HG02840 (cell line): ENCODE measurements around the gene NPR1.

Experiments used
- ATAC-seq: cut with Tn5 transposase; IDR thresholded peaks from one replicate; pipeline ENCODE4 v1.9.1; 2021; ENCODE audit warnings: mild to moderate bottlenecking, moderate library complexity, moderate number of reproducible peaks; ENCODE audit not compliant: unreplicated experiment, low FRiP score

NPR1 gene

GRCh38 chr1:153677718-153678518 lies 570 bp upstream of the NPR1 start:
- no peak for ATAC-seq

DNA sequence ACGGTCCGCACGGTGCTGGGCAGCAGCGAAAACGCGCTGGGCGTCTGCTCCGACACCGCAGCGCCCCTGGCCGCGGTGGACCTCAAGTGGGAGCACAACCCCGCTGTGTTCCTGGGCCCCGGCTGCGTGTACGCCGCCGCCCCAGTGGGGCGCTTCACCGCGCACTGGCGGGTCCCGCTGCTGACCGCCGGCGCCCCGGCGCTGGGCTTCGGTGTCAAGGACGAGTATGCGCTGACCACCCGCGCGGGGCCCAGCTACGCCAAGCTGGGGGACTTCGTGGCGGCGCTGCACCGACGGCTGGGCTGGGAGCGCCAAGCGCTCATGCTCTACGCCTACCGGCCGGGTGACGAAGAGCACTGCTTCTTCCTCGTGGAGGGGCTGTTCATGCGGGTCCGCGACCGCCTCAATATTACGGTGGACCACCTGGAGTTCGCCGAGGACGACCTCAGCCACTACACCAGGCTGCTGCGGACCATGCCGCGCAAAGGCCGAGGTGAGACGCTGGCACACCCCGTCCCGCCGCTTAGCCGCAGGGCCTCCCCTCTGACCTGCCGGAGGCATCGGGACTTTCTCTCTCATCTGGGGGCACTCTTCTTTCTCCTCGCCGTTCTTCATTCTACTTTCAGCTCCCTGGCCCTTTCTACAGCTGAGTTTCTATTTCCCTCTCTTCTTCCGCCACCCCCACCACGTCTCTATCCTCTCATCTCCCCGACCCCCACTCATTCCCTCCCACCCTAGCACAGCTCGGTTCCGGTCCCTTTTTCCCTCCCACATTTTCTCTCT lies 1.0 kb downstream of the NPR1 start:
- no peak for ATAC-seq

GRCh38 chr1:153680120-153680403 lies 1.6 kb downstream of the NPR1 start:
- ATAC-seq, result no peak

DNA sequence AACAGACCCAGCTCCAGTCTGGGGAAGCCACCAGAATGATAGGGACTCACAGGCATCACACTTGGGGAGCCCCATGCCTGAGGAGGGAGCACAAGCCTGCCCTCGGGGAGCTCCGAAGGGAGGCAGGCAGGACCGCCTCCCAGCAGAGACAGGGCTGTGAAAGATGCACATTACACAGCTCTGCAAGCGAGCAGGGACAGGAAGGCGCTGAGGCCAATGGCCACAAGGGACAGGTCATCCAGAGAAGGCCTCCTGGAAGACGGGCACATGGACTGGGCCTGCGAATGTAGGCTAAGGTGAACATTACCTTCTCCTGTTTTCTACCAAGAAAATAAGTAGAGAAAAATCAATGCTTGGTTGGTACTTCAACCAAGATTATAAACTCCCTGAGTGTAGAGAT lies 4.2 kb downstream of the NPR1 start:
- ATAC-seq, result no peak

- no peak for ATAC-seq
Observed at GRCh38 chr1:153683854-153684253, 5.4 kb downstream of the NPR1 start.

DNA sequence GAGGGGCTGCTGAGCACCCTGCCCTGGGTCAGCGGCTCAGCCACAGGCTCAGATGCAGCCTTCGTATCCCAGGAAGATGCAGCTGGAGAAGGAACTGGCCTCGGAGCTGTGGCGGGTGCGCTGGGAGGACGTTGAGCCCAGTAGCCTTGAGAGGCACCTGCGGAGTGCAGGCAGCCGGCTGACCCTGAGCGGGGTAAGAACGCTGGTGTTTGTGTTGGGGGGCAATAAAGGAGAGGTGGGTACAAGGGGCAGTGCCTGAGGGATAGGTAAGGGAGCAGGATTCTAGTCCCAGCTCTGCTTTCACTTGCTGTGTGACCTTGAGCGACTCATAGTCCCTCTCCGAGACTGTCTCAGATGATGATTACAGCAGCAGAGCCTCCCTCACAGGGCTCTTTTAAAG lies 6.4 kb downstream of the NPR1 start:
- no peak for ATAC-seq

- ATAC-seq, result no peak
Observed at GRCh38 chr1:153685544-153686340, 7.3 kb downstream of the NPR1 start.

DNA sequence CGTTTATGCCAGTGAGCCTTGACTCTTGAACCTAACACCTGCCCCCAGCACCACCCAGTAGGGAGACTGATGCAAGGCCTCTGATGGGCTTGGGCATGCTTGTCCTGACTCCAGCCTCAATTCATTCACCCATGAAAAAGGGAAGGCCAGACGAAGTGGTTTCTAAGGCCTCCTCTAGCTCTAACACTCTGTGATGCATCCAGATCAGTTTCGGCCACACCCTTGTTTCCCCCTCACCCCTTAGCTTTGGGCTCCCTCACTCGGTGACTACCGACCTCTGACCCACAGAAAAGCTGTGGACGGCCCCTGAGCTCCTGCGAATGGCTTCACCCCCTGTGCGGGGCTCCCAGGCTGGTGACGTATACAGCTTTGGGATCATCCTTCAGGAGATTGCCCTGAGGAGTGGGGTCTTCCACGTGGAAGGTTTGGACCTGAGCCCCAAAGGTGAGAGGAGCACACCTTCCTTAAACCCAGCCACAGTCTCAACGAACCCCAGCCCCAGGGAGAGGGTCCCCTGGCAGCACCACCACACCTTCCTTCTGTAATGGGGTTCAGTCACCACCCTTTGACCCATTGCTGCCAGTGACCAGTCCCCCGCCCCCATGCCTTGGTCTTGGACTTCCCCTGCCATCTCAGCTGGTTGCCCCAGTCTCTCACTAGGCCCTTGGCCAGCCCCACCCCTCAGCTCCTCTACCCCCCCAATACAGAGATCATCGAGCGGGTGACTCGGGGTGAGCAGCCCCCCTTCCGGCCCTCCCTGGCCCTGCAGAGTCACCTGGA lies 9.0 kb downstream of the NPR1 start:
- ATAC-seq, result no peak

DNA sequence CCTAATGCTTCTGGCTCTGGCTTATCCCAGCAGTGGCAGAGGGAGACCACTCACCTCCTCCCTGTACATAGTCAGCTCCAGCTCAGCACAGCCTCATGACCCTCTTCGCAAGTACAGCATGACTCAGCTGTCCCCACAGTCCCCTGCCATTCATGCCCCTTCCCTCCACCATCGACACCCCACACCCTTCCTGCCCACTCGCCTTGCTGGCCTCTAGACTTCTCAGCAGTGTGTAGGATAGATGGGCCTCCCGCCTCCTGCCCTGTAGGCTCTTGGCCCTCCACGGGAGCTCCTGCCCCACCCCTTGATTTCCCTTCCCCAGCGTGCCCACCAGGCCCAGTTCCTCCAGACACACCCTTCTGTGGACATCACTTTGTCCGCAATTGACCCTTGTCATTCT lies 9.8 kb downstream of the NPR1 start:
- ATAC-seq, result no peak

GRCh38 chr1:153688736-153689328 lies 10.3 kb downstream of the NPR1 start:
- no peak for ATAC-seq

DNA sequence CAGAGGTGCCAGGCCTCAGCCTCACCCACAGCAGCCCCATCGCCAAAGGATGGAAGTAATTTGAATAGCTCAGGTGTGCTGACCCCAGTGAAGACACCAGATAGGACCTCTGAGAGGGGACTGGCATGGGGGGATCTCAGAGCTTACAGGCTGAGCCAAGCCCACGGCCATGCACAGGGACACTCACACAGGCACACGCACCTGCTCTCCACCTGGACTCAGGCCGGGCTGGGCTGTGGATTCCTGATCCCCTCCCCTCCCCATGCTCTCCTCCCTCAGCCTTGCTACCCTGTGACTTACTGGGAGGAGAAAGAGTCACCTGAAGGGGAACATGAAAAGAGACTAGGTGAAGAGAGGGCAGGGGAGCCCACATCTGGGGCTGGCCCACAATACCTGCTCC lies 15.0 kb downstream of the NPR1 start:
- no peak for ATAC-seq

- ATAC-seq, result no peak
Observed at GRCh38 chr1:153696741-153697140, 18.3 kb downstream of the NPR1 start.

DNA sequence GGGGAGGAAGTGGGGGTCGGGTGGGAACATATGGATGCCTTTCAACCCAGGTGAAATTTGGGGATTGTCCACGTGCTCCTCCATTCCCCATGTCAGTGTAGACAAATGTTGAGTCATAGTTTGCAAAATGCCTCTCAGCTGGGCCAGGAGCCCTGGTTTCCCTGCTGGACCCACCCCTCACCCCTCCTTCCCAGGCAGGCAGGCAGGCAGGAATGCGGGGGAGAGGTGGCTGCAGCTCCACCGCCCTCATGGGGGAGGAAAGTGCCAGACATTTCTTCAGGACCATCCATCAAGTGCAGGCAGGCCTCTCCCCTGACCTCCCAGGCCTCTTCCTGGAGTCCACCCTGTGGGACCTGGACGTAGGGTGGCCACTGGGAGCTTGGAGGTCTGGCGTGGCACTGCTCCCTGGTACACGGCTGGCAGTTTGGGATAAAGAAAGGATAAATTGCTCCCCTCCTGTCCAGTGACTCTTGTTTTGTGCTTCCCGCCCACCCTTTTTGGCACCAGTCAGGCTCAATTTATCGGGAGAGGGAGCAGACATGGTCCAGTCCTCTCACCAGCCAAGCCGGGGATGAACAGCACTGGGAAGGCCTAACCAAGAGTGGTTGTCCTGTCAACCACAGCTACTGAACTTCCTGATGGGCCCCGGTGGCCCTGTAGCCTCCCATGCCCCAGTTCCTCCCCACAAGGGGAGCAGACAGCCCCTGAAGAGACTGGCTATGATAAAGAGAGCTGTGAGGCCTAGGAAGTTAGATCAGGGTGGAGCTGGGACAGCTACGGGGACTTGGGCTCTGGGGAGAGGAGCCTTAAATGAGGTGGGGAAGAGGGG lies 18.9 kb downstream of the NPR1 start:
- no peak for ATAC-seq

DNA sequence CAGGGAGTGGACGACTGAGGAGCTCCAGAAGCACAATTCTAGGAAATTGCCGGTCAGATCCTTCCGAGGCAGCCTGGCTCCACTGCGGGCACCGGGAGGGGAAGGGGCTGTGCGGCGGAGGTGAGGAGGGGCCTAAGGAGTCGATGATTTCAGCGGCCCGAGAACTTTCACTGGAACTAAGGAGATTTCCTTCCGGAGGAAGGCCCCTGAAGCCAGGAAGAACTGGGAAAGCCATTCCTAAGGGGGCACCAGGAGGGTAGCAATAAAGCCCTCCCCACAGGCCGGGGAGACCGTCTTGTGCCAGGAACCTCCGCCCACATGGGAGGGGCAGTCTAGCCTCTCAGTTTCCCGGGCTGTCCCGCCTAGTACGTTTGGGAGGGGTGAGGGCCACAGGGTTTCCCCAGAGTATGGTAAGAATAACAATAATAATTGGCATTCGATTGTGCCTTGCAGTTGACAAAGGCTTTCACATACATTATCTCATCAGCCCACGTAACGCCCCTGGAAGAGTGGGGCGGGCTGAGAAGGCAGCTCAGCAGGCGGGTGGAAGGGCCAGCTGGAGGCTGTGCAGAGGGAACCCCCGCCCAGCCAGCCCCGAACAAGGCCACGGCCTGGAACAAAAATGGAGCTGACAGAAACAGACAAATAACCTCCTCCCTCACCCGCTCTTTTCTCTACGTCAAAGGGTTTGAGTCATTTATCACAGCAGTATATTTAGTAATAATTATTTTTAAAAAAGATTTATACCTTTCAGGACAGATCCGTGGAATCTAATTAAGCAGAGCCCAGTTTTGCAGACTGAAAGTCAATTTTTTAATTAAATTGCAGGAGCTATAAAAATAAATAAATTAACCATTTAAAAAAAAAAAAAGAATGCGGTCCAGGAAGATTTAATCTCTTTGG lies 19.8 kb downstream of the NPR1 start:
- no peak for ATAC-seq

DNA sequence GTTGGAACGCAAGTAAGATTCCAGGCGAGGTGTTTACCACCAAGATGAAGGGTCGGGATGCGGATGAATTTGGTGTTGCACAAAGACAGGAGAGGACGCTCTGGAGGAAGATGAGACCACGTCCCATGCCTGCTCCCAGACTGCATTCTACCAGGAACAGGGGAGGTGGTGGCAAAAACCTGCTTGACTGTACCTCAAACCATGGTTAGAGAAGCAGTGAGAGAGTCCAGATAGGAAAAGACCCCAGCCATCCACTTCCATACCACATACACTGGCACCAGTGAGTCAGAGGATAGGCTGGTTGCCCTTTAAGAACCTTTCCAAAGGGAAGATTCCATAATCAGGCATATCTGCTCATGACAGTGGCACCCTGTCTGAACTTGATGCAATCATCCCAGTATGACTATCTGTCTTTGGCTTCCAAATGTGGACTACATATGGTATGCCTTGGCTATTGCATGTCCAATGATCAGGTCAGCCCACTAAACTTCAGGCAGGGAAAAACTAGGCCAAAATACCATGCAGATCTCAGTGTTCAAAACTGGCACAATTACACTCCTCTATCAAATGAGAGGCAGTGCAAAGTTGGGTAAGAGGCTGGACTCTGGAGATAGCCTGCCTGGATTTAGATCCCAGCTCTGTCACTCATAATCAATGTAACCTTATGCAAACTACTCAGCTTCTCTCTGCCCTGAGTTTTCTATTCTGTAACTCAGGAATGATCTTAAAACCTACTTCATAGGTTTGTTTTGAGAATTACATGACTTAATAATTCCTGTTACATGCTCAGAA lies 20.6 kb downstream of the NPR1 start:
- ATAC-seq, result no peak

- ATAC-seq, result no peak
Observed at GRCh38 chr1:153699768-153700167, 21.3 kb downstream of the NPR1 start.

GRCh38 chr1:153705484-153705883 lies 27.0 kb downstream of the NPR1 start:
- no peak for ATAC-seq

DNA sequence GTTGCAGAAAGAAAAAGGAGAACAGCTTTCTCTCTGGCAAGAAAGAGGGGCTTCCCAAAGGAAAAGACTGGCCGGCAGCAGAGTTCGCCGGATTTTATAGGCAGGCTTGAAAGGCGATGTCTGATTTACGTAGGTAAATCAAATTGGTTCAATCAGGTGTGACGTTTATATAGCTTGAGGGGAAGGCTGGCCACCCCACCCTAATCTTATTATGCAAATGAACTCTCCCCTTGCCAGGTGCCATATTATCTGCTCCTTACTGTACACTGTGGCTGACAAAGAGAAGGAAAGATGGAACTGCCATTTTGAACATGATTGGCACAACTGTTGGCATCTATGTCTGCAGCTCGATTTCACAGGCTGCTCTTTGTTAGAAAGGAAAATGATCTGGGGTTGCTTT lies 32.5 kb downstream of the NPR1 start:
- no peak for ATAC-seq
